ENCODE data around the gene FBXW11.

- TF ChIP-seq CTCF (IDR thresholded peaks at IDR 0.05) (no peak), POLR2A (IDR thresholded peaks at IDR 0.05) (no peak), EP300 (IDR thresholded peaks at IDR 0.05) (no peak)
Observed at GRCh38 chr5:171908638-171909037, 97.8 kb downstream of the FBXW11 start.
